Measurements from ENCODE around the gene PARVA. TPM values are rescaled to one million over a fixed set of nuclear protein-coding genes. Genes with fewer than 3 reads are reported as not detected.

The PARVA gene
- total and polyA plus RNA-seq, 2 of the 4 experiments (the other 2 are of a cell fraction), result 65.2 to 80.2 TPM

GRCh38 chr11:12359761-12360160 lies 17.6 kb upstream of the PARVA start:
- Histone ChIP-seq H3K27me3 (ENCODE audit: control insufficient read depth, insufficient read depth, low read length) (no peaks in the 10 kb centered on the region), H3K9ac (ENCODE audit: low read depth, low read length) (no peak overlapping the region), H4K20me1 (ENCODE audit: insufficient read depth, low read length) (no peaks in the 10 kb centered on the region), H2BK20ac (ENCODE audit: low read depth, low read length) (0 out of 2 replicates have a peak overlapping the region, but pooled peaks have one; percentile 70), H4K5ac (ENCODE audit: low read depth, low read length) (no peak overlapping the region), H2AK9ac (replicated peaks; ENCODE audit: low read depth, low read length, poor library complexity) (no peak overlapping the region), H2BK120ac (ENCODE audit: low read depth, low read length) (no peak overlapping the region; the same call in 1 of the 2 replicates), H3K56ac (ENCODE audit: extremely low read depth, insufficient read depth, low read length) (no peak overlapping the region; the same call in 1 of the 2 replicates), H2BK15ac (ENCODE audit: low read depth, low read length) (no peak overlapping the region), H4K91ac (ENCODE audit: insufficient read depth, low read depth, low read length) (no peak overlapping the region), H3K9me1 (ENCODE audit: insufficient read depth, low read length) (peaks cover 3% of the 10 kb centered on the region; the same call in 1 of the 2 replicates), H3K36me3 (ENCODE audit: control insufficient read depth, insufficient read depth, low read length) (no peaks in the 10 kb centered on the region), H3K9me3 (ENCODE audit: control insufficient read depth, insufficient read depth, low read length) (no peaks in the 10 kb centered on the region), H3K23ac (ENCODE audit: low read depth, low read length) (0 out of 2 replicates have a peak overlapping the region, but pooled peaks have one; percentile 59), H2AK5ac (ENCODE audit: low read depth, low read length) (no peak overlapping the region), H3K18ac (ENCODE audit: low read depth, low read length) (no peak overlapping the region; the same call in 1 of the 2 replicates), H3K79me1 (ENCODE audit: low read depth in 1 of 2, low read length in 2 of 2) (no peaks in the 10 kb centered on the region), H2AFZ (replicated peaks; ENCODE audit: low read length, poor library complexity) (no peak overlapping the region), H2BK5ac (ENCODE audit: low read depth, low read length, poor library complexity, severe bottlenecking) (no peak overlapping the region), H3K14ac (replicated peaks; ENCODE audit: low read depth, low read length) (no peak overlapping the region), H3K27ac (ENCODE audit: insufficient read depth, low read length) (peak overlapping the region; percentile 25; the same call in 1 of the 2 replicates), H3K4ac (ENCODE audit: low read depth, low read length) (no peak overlapping the region), H4K8ac (ENCODE audit: low read depth in 2 of 2, low read length in 2 of 2) (no peak overlapping the region), H3K4me3 (ENCODE audit: insufficient read depth, low read depth, low read length) (no peak overlapping the region), H3K4me2 (ENCODE audit: low read depth, low read length) (peak overlapping the region; percentile 13; the same call in 1 of the 2 replicates), H3K4me1 (ENCODE audit: control insufficient read depth, insufficient read depth, low read length) (peaks cover 12% of the 10 kb centered on the region)
- DNase-seq, result peak; percentile 84
- in situ Hi-C loops (cut with MboI; ENCODE audit: low sequenced_read_pairs), result no loop called here
- dilution Hi-C loops (cut with HindIII; ENCODE audit: low sequenced_read_pairs, unreplicated experiment), result no loop called here
- POLR2A ChIA-PET (ENCODE audit: unreplicated experiment), result interaction anchor here (0.5 to 0.6 kb wide), 2 partner anchors 602 to 846 kb away, joined by 3 to 5 read pairs; no protein-coding TSS in a partner anchor
- TF ChIP-seq BHLHE40 (IDR thresholded peaks at IDR 0.05; ENCODE audit: low read depth, low read length), result peak; percentile 69; the same call in 1 of the 2 replicates
- no peak for TF ChIP-seq POLR2A (IDR thresholded peaks at IDR 0.05; ENCODE audit: low read depth, low read length)
- CTCF ChIA-PET, result no interaction called here
- intact Hi-C loops (cut with micrococcal nuclease), result no loop called here
- WGBS, 2 experiments (ENCODE audit: extremely low coverage in 2 of 2, insufficient read length in 1 of 2), result no CpG with 5 or more reads among the region's 5 CpGs
- BruUV-seq (replicated peaks), result no TSS peak
- peak; percentile 68 for ATAC-seq (ENCODE audit: low read depth)
